Nephron (organoid): ENCODE data around the gene FAT3.

Source experiments
- H3K27ac Mint-ChIP-seq, 3 experiments: 2 replicates each; pipeline ENCODE4 v1.8.0; 2020; ENCODE audit warnings: mixed read lengths in 3 of 3, mild to moderate bottlenecking in 2 of 3, moderate library complexity in 1 of 3
- H3K27me3 Mint-ChIP-seq: 2 replicates; pipeline ENCODE4 v1.8.0; 2021; ENCODE audit warnings: low read depth, mild to moderate bottlenecking, moderate library complexity, mixed read lengths
- H3K36me3 Mint-ChIP-seq: 2 replicates; pipeline ENCODE4 v1.8.0; 2020; ENCODE audit warnings: low read depth, mixed read lengths
- H3K4me1 Mint-ChIP-seq: 2 replicates; pipeline ENCODE4 v1.8.0; 2020; ENCODE audit warnings: mixed read lengths
- H3K4me3 Mint-ChIP-seq, 3 experiments: 2 replicates each; pipeline ENCODE4 v1.8.0; 2020; ENCODE audit warnings: mild to moderate bottlenecking in 3 of 3, mixed read lengths in 3 of 3, moderate library complexity in 2 of 3
- H3K9me3 Mint-ChIP-seq: 2 replicates; pipeline ENCODE4 v1.8.0; 2020; ENCODE audit warnings: mixed read lengths
- TF ChIP-seq, protein P1 (sequence below), 3 experiments: fragments of 200-600 bp; sonication (generic); IDR thresholded peaks; one replicate each; pipeline ENCODE4 v1.5.0; 2021; ENCODE audit warnings: antibody characterized with exemption in 3 of 3; ENCODE audit not compliant: unreplicated experiment in 3 of 3

Gene FAT3

DNA sequence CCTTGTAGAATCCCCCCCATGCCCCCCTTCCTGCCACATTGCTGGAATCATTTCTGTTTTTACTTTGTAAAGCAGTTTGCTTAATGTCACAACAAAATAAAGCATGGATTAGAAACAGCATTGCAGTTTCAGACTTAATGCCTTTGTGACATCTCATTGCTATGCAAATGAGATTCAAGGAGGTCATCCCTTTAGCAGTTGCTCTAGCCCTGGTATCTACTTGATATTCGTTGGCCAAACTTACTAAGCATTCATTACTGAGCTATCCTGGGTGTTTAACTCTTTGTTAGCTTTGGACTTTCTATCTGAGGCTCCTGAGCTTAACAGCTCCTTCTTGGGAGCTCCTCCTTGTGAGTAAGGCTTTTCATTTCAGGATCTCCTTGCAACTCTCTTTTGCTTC, 16.3 kb downstream of the FAT3 start:
- H3K27ac Mint-ChIP-seq: peak overlapping the region in 1 of 3 experiments; percentile 46
- peaks cover 36% of the 10 kb centered on the region for H3K4me1 Mint-ChIP-seq
- no peaks in the 10 kb centered on the region for H3K36me3 Mint-ChIP-seq
- TF ChIP-seq, protein P1, sequence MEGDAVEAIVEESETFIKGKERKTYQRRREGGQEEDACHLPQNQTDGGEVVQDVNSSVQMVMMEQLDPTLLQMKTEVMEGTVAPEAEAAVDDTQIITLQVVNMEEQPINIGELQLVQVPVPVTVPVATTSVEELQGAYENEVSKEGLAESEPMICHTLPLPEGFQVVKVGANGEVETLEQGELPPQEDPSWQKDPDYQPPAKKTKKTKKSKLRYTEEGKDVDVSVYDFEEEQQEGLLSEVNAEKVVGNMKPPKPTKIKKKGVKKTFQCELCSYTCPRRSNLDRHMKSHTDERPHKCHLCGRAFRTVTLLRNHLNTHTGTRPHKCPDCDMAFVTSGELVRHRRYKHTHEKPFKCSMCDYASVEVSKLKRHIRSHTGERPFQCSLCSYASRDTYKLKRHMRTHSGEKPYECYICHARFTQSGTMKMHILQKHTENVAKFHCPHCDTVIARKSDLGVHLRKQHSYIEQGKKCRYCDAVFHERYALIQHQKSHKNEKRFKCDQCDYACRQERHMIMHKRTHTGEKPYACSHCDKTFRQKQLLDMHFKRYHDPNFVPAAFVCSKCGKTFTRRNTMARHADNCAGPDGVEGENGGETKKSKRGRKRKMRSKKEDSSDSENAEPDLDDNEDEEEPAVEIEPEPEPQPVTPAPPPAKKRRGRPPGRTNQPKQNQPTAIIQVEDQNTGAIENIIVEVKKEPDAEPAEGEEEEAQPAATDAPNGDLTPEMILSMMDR (IDR thresholded peaks at IDR 0.05; ENCODE audit: unreplicated experiment in 3 of 3): no peak
- H3K4me3 Mint-ChIP-seq: no peak overlapping the region
- no peaks in the 10 kb centered on the region for H3K9me3 Mint-ChIP-seq
- no peaks in the 10 kb centered on the region for H3K27me3 Mint-ChIP-seq

DNA sequence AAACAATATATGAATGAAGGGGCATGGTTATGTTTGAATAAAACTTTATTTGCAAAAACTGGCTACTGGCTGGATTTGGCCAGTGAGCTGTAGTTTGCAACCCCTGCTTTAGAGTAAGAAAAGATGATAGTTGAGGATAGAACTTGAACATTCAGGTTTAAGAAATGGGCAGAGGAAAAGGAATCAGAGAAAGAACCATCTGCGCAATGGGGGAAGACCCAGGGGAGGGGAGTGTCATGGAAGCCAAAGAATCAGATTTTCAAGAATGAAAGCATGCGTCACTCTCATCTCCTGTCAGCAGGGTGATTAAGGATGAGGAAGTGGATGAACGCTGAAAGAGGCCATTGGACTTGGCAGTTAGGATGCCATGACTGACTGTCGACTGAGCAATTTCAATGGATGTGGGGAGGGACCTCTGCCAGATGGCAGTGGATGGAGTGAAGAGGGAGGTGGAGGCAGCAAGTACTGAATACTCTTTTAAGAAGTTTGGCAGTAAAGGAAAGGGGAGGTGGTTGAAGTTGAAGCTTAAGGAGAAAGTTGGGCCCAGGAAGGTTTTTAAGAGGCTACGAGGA, 21.2 kb downstream of the FAT3 start:
- Mint-ChIP-seq H3K27ac (no peak overlapping the region), H3K4me1 (peaks cover 27% of the 10 kb centered on the region), H3K4me3 (no peak overlapping the region), H3K9me3 (no peaks in the 10 kb centered on the region), H3K36me3 (no peaks in the 10 kb centered on the region), H3K27me3 (no peaks in the 10 kb centered on the region)
- TF ChIP-seq, protein P1 (IDR thresholded peaks at IDR 0.05; ENCODE audit: unreplicated experiment in 3 of 3): no peak

DNA sequence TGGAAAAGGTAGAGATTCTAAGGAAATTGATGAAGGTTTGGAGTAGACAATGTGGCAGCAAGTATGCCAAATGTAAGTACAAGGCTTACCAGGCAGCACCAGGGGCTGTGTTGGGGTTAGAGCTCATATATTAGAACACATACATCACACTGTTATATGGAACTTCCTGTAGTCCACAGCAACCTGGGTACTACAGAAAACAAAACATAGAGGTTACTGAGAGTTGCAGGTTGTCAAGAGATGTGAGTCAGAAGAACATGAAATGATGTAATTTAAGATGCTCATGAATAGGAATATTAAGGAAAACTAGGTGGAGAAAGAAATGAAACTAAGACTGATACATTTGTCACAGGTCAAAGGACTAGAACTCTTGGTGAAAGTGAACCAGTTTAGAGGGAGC, 22.0 kb downstream of the FAT3 start:
- H3K4me1 Mint-ChIP-seq: peaks cover 22% of the 10 kb centered on the region
- TF ChIP-seq, protein P1 (IDR thresholded peaks at IDR 0.05; ENCODE audit: unreplicated experiment in 3 of 3): no peak
- no peak overlapping the region for H3K27ac Mint-ChIP-seq
- H3K4me3 Mint-ChIP-seq: no peak overlapping the region
- no peaks in the 10 kb centered on the region for H3K36me3 Mint-ChIP-seq
- no peaks in the 10 kb centered on the region for H3K27me3 Mint-ChIP-seq
- H3K9me3 Mint-ChIP-seq: no peaks in the 10 kb centered on the region

DNA sequence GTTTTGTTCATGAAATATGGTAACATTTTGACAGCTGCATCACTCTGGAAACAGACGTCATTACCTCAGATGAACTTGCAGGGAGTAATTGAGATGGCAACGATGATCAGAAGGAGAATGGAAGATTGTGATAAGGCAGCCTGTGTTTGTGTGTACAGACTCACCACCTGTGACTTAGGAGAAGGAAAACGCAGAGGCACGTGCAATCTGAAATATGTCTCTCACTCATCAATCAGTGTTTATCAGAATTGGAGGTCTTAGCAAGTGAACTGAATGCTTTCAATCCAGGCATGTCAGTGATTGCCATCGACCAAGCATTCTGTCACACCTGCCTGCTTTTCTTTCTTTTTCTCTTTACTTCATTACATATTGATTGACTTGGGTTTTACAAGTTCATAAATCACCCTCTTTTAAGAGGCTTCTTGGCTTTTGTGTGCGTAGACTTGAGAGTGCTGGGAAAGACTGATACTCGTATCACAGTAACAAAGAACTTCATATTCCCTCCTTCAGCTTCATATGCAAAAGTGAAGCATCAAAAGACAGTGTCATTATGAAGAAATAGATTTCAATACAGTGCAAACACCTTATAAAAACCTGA, 24.6 kb downstream of the FAT3 start:
- TF ChIP-seq, protein P1 (IDR thresholded peaks at IDR 0.05; ENCODE audit: unreplicated experiment in 3 of 3): no peak
- H3K9me3 Mint-ChIP-seq: no peaks in the 10 kb centered on the region
- no peak overlapping the region for H3K27ac Mint-ChIP-seq
- peaks cover 32% of the 10 kb centered on the region for H3K4me1 Mint-ChIP-seq
- H3K4me3 Mint-ChIP-seq: no peak overlapping the region
- no peaks in the 10 kb centered on the region for H3K27me3 Mint-ChIP-seq
- H3K36me3 Mint-ChIP-seq: no peaks in the 10 kb centered on the region

DNA sequence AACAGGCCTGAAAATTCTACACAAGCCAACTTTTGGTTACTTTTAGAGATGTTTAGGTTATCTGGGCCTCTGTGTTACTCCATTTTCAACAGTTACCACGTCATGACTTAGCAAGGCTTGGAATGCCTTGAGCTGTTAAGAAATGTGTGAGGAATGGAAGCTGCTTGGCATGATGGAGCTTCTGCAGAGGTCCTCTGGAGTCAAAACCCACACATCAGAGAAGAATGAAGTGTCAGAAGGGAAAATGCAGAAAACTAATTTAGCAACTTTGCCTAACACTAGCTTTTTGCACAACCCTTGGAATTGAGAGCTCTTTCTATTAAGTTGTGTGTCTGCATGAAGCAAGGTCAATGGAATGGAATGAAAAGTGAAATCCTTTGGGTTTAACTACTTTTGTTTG, 27.4 kb downstream of the FAT3 start:
- Mint-ChIP-seq H3K36me3 (no peaks in the 10 kb centered on the region), H3K9me3 (no peaks in the 10 kb centered on the region), H3K27me3 (no peaks in the 10 kb centered on the region), H3K4me3 (no peak overlapping the region), H3K27ac (no peak overlapping the region), H3K4me1 (peaks cover 39% of the 10 kb centered on the region)
- TF ChIP-seq, protein P1 (IDR thresholded peaks at IDR 0.05; ENCODE audit: unreplicated experiment in 3 of 3): no peak

DNA sequence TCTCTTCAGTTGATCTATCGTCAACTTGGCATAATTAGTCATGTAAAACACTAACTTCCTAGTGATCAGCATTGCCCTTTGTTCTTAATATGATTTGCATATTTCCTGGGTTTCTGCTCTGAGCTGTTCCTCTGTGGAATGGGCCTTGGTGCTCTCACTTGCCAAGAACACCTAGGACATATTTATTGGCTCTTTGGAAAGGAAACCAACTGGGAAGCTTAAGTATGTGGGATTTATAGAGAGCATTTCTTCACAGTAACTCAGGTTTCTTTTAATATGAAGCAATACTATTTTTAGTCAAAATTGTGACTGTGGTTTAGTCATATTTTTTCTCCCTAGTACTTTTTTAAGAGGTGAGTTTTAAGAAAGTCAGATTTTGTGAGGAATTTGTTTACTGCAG, 28.8 kb downstream of the FAT3 start:
- TF ChIP-seq, protein P1 (IDR thresholded peaks at IDR 0.05; ENCODE audit: unreplicated experiment in 3 of 3): no peak
- Mint-ChIP-seq H3K9me3 (no peaks in the 10 kb centered on the region), H3K27me3 (no peaks in the 10 kb centered on the region), H3K4me1 (peaks cover 51% of the 10 kb centered on the region), H3K27ac (peak overlapping the region in 2 of 3 experiments; percentile 78 to 86), H3K36me3 (no peaks in the 10 kb centered on the region), H3K4me3 (no peak overlapping the region)
